Upper lobe of right lung (tissue), 1 donor: ENCODE results near the gene TMEM17. TPM values are rescaled to one million over a fixed set of nuclear protein-coding genes. Genes with fewer than 3 reads are reported as not detected.

ENCODE experiments used
- total RNA-seq: library from RNA; stranded (reverse); fragmentation: NEBNext Ultra II Directional; extraction: Animal tissue kit (Norgen Biotek cat#: 25700); gene quantifications from one replicate; pipeline ENCODE4 v1.2.1, GENCODE V29; 2021
- donor health status: DM: no; HTN: yes; CAD: no; lungs with severe emphysema.

The TMEM17 gene
- total RNA-seq, 1 donor from 2014 or later: 2.0 TPM

Other genes starting within 250 kb of the TMEM17 start
- 46.7 TPM for gene EHBP1, start 199.5 kb upstream of the TMEM17 start, total RNA-seq